H9 (cell line): Measurements from ENCODE around the gene EXOC3. TPM values are rescaled to one million over a fixed set of nuclear protein-coding genes. Genes with fewer than 3 reads are reported as not detected.

Source experiments
- DNase-seq: peaks from one replicate; pipeline ENCODE4 v3.0.0-alpha.2; 2017
- H2AFZ ChIP-seq: one replicate; pipeline ENCODE4 v1.6.1; 2013; ENCODE audit warnings: mild to moderate bottlenecking, low read length, control low read depth, moderate library complexity
- H2AK5ac ChIP-seq: 2 replicates; pipeline ENCODE4 v1.6.1; 2013; ENCODE audit warnings: low read length, control low read depth, mixed read lengths; ENCODE audit not compliant: insufficient read length
- H2BK120ac ChIP-seq: one replicate; pipeline ENCODE4 v1.6.1; 2013; ENCODE audit warnings: low read depth, mild to moderate bottlenecking, low read length, control low read depth, inconsistent platforms; ENCODE audit not compliant: poor library complexity, severe bottlenecking
- H2BK12ac ChIP-seq: 2 replicates; pipeline ENCODE4 v1.6.1; 2013; ENCODE audit warnings: low read length, control low read depth, mixed read lengths, low read depth; ENCODE audit not compliant: insufficient read length
- H2BK15ac ChIP-seq: 2 replicates; pipeline ENCODE4 v1.6.1; 2013; ENCODE audit warnings: low read depth, low read length, control low read depth
- H2BK20ac ChIP-seq: one replicate; pipeline ENCODE4 v1.6.1; 2013; ENCODE audit warnings: low read depth, mild to moderate bottlenecking, low read length, control low read depth, inconsistent platforms; ENCODE audit not compliant: poor library complexity, severe bottlenecking
- H2BK5ac ChIP-seq: 2 replicates; pipeline ENCODE4 v1.6.1; 2013; ENCODE audit warnings: low read length, control low read depth, mixed read lengths; ENCODE audit not compliant: insufficient read length
- H3K14ac ChIP-seq: 2 replicates; pipeline ENCODE4 v1.6.1; 2013; ENCODE audit warnings: low read length, control low read depth; ENCODE audit not compliant: insufficient read depth
- H3K18ac ChIP-seq: 2 replicates; pipeline ENCODE4 v1.6.1; 2013; ENCODE audit warnings: low read depth, mild to moderate bottlenecking, mixed read lengths, low read length, control low read depth; ENCODE audit not compliant: insufficient read length
- H3K23ac ChIP-seq: 2 replicates; pipeline ENCODE4 v1.6.1; 2013; ENCODE audit warnings: low read length, control low read depth, mixed read lengths, low read depth; ENCODE audit not compliant: insufficient read length
- H3K23me2 ChIP-seq: 2 replicates; pipeline ENCODE4 v1.6.1; 2013; ENCODE audit warnings: low read depth, mild to moderate bottlenecking, mixed read lengths, low read length, control low read depth; ENCODE audit not compliant: insufficient read length, poor library complexity, severe bottlenecking
- H3K27ac ChIP-seq: 2 replicates; pipeline ENCODE4 v1.5.1; 2013; ENCODE audit warnings: low read length, control low read depth, mixed read lengths, low read depth; ENCODE audit not compliant: insufficient read length
- H3K27me3 ChIP-seq: 2 replicates; pipeline ENCODE4 v1.6.1; 2013; ENCODE audit warnings: low read length, control low read depth, inconsistent platforms; ENCODE audit not compliant: insufficient read depth
- H3K4ac ChIP-seq: 2 replicates; pipeline ENCODE4 v1.6.1; 2013; ENCODE audit warnings: low read depth, mild to moderate bottlenecking, control low read depth, inconsistent platforms, low read length, moderate library complexity
- H3K4me1 ChIP-seq: 2 replicates; pipeline ENCODE4 v1.6.1; 2013; ENCODE audit warnings: low read length, control low read depth, inconsistent platforms; ENCODE audit not compliant: insufficient read depth
- H3K4me2 ChIP-seq: 2 replicates; pipeline ENCODE4 v1.6.1; 2013; ENCODE audit warnings: low read length, control low read depth, mixed read lengths; ENCODE audit not compliant: insufficient read length, insufficient read depth
- H3K56ac ChIP-seq: 2 replicates; pipeline ENCODE4 v1.6.1; 2013; ENCODE audit warnings: low read depth, mild to moderate bottlenecking, mixed read lengths, low read length, control low read depth; ENCODE audit not compliant: insufficient read length
- H3K79me1 ChIP-seq: 2 replicates; pipeline ENCODE4 v1.6.1; 2013; ENCODE audit warnings: low read depth, mild to moderate bottlenecking, moderate library complexity, low read length, control low read depth, inconsistent platforms; ENCODE audit not compliant: insufficient read depth, poor library complexity, severe bottlenecking
- H3K79me2 ChIP-seq: 2 replicates; pipeline ENCODE4 v1.6.1; 2013; ENCODE audit warnings: low read length, control low read depth, inconsistent platforms; ENCODE audit not compliant: insufficient read depth
- H3K9ac ChIP-seq: 2 replicates; pipeline ENCODE4 v1.6.1; 2013; ENCODE audit warnings: low read length, control low read depth, mixed read lengths; ENCODE audit not compliant: insufficient read length; ENCODE audit errors: extremely low read depth
- H3K9me3 ChIP-seq: one replicate; pipeline ENCODE4 v1.6.1; 2013; ENCODE audit warnings: low read depth, low read length, inconsistent platforms; ENCODE audit not compliant: control insufficient read depth
- H3T11ph ChIP-seq: one replicate; pipeline ENCODE4 v1.6.1; 2013; ENCODE audit warnings: mild to moderate bottlenecking, low read length, control low read depth, inconsistent platforms
- H4K20me1 ChIP-seq: one replicate; pipeline ENCODE4 v1.6.1; 2013; ENCODE audit not compliant: control insufficient read depth, insufficient read length, insufficient read depth
- H4K5ac ChIP-seq: 2 replicates; pipeline ENCODE4 v1.6.1; 2013; ENCODE audit warnings: low read depth, mild to moderate bottlenecking, mixed read lengths, low read length, control low read depth; ENCODE audit not compliant: insufficient read length
- H4K8ac ChIP-seq: replicated peaks from 2 replicates; pipeline ENCODE4 v1.6.1; 2013; ENCODE audit warnings: low read length, control low read depth, mixed read lengths, low read depth; ENCODE audit not compliant: insufficient read length
- H4K91ac ChIP-seq: 2 replicates; pipeline ENCODE4 v1.6.1; 2013; ENCODE audit warnings: low read depth, mild to moderate bottlenecking, moderate library complexity, mixed read lengths, low read length, control low read depth; ENCODE audit not compliant: insufficient read length
- H3K27ac Mint-ChIP-seq, 3 experiments: 2 replicates in 2 of 3; 3 replicates in 1 of 3; pipeline ENCODE4 v1.8.0; 2020 to 2021; ENCODE audit warnings: mixed read lengths in 3 of 3, mild to moderate bottlenecking in 1 of 3, moderate library complexity in 1 of 3
- H3K27me3 Mint-ChIP-seq: 2 replicates; pipeline ENCODE4 v1.8.0; 2021; ENCODE audit warnings: low read depth, mild to moderate bottlenecking, moderate library complexity, mixed read lengths
- H3K36me3 Mint-ChIP-seq, 3 experiments: 2 replicates in 2 of 3; 3 replicates in 1 of 3; pipeline ENCODE4 v1.8.0; 2020 to 2021; ENCODE audit warnings: low read depth in 3 of 3, mixed read lengths in 3 of 3; ENCODE audit not compliant: insufficient read depth in 1 of 3
- H3K4me1 Mint-ChIP-seq, 2 experiments: 2 replicates each; pipeline ENCODE4 v1.8.0; 2020; ENCODE audit warnings: mixed read lengths in 2 of 2
- H3K4me3 Mint-ChIP-seq, 2 experiments: 2 replicates in 1 of 2; 3 replicates in 1 of 2; pipeline ENCODE4 v1.8.0; 2020 to 2021; ENCODE audit warnings: mild to moderate bottlenecking in 2 of 2, mixed read lengths in 2 of 2, moderate library complexity in 1 of 2
- H3K9me3 Mint-ChIP-seq, 2 experiments: 2 replicates in 1 of 2; 3 replicates in 1 of 2; pipeline ENCODE4 v1.8.0; 2020; ENCODE audit warnings: mild to moderate bottlenecking in 2 of 2, mixed read lengths in 2 of 2, moderate library complexity in 1 of 2
- WGBS: extraction: QIAGEN DNeasy Blood & Tissue Kit; methylation state at CpG from one replicate; pipeline ENCODE4 v1.1.7; 2013; ENCODE audit warnings: missing lambda C conversion rate, low lambda C conversion rate, mixed read lengths; ENCODE audit not compliant: insufficient read length; ENCODE audit errors: extremely low coverage; 5-methylcytosine and 5-hydroxymethylcytosine counted together
- total RNA-seq: library from RNA; stranded (reverse); gene quantifications from 2 replicates; pipeline ENCODE4 v1.2.1, GENCODE V29; 2021
- TF ChIP-seq, protein P1 (sequence below): fragments of 200-600 bp; sonication (generic); conservative IDR thresholded peaks from 3 replicates; pipeline ENCODE4 v1.8.0; 2021; ENCODE audit warnings: antibody characterized with exemption, mild to moderate bottlenecking

Gene EXOC3
- total RNA-seq, 1 experiment from 2014 or later = 36.7 TPM

DNA sequence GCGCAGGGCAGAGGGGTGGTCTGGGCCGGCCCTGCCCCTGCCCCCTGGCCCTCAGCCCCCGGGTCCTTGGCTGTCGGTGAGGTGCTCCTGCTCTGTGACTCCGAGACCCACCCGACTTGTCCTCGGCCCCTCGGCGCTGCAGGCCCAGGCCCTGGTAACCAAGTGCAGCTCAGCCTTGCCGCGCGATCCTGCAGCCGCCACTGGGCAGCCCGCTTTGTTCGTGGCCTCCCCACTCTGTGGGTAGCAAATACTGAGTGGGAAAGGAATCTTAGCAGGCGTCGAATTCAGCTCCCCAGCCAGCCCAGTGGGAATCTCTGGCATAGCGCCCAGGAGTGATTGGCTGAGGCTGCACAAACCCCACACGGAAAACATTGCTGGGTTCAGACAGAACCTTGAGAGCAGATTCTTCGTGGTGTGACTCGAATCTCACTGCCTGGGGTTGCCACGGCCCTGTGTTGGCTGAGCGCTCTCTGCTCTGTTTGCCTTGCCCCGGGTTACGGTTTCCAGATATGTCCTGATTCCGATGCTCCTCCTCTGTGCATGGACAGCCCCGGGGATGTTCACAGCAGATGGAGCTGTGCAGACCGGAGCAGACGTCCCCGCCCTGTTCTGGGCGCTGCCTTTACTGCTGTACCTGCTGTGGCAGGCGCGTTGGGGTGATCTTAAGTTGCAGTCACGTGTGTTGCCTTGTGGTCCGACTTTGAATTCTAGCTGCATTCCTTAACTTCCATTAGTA lies 13.4 kb upstream of the EXOC3 start:
- Histone ChIP-seq H3K56ac (no peak overlapping the region), H3K9me3 (no peaks in the 10 kb centered on the region), H3K4me1 (no peaks in the 10 kb centered on the region), H2BK5ac (no peak overlapping the region), H4K20me1 (no peaks in the 10 kb centered on the region), H3K27me3 (no peaks in the 10 kb centered on the region), H2AFZ (no peak overlapping the region), H2BK15ac (no peak overlapping the region), H3K79me1 (no peaks in the 10 kb centered on the region), H3K27ac (no peak overlapping the region), H3K18ac (no peak overlapping the region), H2BK12ac (no peak overlapping the region), H2BK120ac (no peak overlapping the region), H4K8ac (no peak overlapping the region), H4K5ac (no peak overlapping the region), H2AK5ac (no peak overlapping the region), H3K4me2 (no peak overlapping the region), H3K4ac (no peak overlapping the region), H4K91ac (no peak overlapping the region), H3K79me2 (no peaks in the 10 kb centered on the region), H3T11ph (no peak overlapping the region), H2BK20ac (no peak overlapping the region), H3K23me2 (no peaks in the 10 kb centered on the region), H3K9ac (no peak overlapping the region), H3K14ac (no peak overlapping the region), H3K23ac (no peak overlapping the region)
- Mint-ChIP-seq H3K4me3 (peak overlapping the region in 1 of 2 experiments; percentile 1; a peak in 1 of 5 replicates), H3K4me1 (peaks cover 3 to 7% of the 10 kb centered on the region in 2 experiments; a peak in 3 of 4 replicates), H3K9me3 (peaks cover 6 to 8% of the 10 kb centered on the region in 2 experiments; a peak in 2 of 5 replicates), H3K36me3 (peaks cover 0 to 4% (median 0%) of the 10 kb centered on the region in 3 experiments; a peak in 3 of 7 replicates), H3K27ac (no peak overlapping the region), H3K27me3 (peaks cover 8% of the 10 kb centered on the region)
- peak; percentile 31 for DNase-seq
- WGBS = no CpG with 5 or more reads among the region's 35 CpGs
- TF ChIP-seq, protein P1, sequence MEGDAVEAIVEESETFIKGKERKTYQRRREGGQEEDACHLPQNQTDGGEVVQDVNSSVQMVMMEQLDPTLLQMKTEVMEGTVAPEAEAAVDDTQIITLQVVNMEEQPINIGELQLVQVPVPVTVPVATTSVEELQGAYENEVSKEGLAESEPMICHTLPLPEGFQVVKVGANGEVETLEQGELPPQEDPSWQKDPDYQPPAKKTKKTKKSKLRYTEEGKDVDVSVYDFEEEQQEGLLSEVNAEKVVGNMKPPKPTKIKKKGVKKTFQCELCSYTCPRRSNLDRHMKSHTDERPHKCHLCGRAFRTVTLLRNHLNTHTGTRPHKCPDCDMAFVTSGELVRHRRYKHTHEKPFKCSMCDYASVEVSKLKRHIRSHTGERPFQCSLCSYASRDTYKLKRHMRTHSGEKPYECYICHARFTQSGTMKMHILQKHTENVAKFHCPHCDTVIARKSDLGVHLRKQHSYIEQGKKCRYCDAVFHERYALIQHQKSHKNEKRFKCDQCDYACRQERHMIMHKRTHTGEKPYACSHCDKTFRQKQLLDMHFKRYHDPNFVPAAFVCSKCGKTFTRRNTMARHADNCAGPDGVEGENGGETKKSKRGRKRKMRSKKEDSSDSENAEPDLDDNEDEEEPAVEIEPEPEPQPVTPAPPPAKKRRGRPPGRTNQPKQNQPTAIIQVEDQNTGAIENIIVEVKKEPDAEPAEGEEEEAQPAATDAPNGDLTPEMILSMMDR = no peak
